ENCODE measurements around the gene BCL11A. TPM values are rescaled to one million over a fixed set of nuclear protein-coding genes. Genes with fewer than 3 reads are reported as not detected.

Gene BCL11A
- total and polyA plus RNA-seq, 2 of the 13 experiments (the other 11 are each of a cell fraction or from before 2014, with no cell fraction given), result not detected

DNA sequence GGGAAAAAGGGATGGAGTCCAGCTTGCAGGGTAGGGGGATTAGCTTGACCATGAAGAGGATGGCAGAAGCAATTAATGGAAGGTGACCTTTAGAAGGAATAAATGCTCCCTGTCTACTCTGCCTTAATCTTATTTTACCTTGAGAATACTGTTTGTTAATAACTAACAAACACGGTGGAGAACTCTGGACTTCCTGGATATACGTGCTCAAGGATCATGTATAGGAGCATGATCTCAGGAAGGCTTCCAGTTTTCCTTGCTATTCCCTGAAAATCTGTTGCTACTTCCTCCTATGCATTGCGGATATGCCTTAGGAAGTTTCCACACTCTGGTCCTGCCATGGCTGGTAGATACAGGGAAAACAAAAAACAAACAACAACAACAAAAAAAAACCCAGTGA, 44.8 kb upstream of the BCL11A start (continued):
- no peak for TF ChIP-seq ZEB1 (IDR thresholded peaks at IDR 0.05; ENCODE audit: insufficient replicate concordance, low read depth)
- TF ChIP-seq HNRNPK (IDR thresholded peaks at IDR 0.05; ENCODE audit: low read depth, low read length, poor library complexity, severe bottlenecking), result no peak
- no peak for TF ChIP-seq NR3C1 (CRISPR knock-in tag; IDR thresholded peaks at IDR 0.05)
- no peak for TF ChIP-seq ZNF337 (CRISPR knock-in tag; IDR thresholded peaks at IDR 0.05; ENCODE audit: borderline replicate concordance, low read depth)
- no peak for TF ChIP-seq ZSCAN30 (CRISPR knock-in tag; IDR thresholded peaks at IDR 0.05)
- no peak for TF ChIP-seq ZNF563 (CRISPR knock-in tag; IDR thresholded peaks at IDR 0.05)
- no peak for TF ChIP-seq PHF20 (CRISPR knock-in tag; IDR thresholded peaks at IDR 0.05)
- TF ChIP-seq, protein P1, sequence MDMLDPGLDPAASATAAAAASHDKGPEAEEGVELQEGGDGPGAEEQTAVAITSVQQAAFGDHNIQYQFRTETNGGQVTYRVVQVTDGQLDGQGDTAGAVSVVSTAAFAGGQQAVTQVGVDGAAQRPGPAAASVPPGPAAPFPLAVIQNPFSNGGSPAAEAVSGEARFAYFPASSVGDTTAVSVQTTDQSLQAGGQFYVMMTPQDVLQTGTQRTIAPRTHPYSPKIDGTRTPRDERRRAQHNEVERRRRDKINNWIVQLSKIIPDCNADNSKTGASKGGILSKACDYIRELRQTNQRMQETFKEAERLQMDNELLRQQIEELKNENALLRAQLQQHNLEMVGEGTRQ (IDR thresholded peaks at IDR 0.05; ENCODE audit: low read depth, low read length), result no peak
- TF ChIP-seq, protein P1 (CRISPR knock-in tag; IDR thresholded peaks at IDR 0.05; ENCODE audit: borderline replicate concordance), result no peak
- no peak for TF ChIP-seq ZNF232 (CRISPR knock-in tag; IDR thresholded peaks at IDR 0.05; ENCODE audit: borderline replicate concordance)
- TF ChIP-seq, protein P2, sequence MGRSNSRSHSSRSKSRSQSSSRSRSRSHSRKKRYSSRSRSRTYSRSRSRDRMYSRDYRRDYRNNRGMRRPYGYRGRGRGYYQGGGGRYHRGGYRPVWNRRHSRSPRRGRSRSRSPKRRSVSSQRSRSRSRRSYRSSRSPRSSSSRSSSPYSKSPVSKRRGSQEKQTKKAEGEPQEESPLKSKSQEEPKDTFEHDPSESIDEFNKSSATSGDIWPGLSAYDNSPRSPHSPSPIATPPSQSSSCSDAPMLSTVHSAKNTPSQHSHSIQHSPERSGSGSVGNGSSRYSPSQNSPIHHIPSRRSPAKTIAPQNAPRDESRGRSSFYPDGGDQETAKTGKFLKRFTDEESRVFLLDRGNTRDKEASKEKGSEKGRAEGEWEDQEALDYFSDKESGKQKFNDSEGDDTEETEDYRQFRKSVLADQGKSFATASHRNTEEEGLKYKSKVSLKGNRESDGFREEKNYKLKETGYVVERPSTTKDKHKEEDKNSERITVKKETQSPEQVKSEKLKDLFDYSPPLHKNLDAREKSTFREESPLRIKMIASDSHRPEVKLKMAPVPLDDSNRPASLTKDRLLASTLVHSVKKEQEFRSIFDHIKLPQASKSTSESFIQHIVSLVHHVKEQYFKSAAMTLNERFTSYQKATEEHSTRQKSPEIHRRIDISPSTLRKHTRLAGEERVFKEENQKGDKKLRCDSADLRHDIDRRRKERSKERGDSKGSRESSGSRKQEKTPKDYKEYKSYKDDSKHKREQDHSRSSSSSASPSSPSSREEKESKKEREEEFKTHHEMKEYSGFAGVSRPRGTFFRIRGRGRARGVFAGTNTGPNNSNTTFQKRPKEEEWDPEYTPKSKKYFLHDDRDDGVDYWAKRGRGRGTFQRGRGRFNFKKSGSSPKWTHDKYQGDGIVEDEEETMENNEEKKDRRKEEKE (IDR thresholded peaks at IDR 0.05), result no peak

Data from HepG2 (cell line).